HepG2 (cell line): ENCODE results near the gene CCDC88B. TPM values are rescaled to one million over a fixed set of nuclear protein-coding genes. Genes with fewer than 3 reads are reported as not detected.

Experiments
- ARID2 ChIP-seq: sonication (generic); formaldehyde crosslinking; IDR thresholded peaks from 2 replicates; pipeline ENCODE4 v1.8.1; 2022; ENCODE audit warnings: mild to moderate bottlenecking, missing genetic modification reagents, borderline replicate concordance
- ATAD3A ChIP-seq: sonication (generic); formaldehyde crosslinking; IDR thresholded peaks from 2 replicates; pipeline ENCODE4 v1.4.0; 2020; ENCODE audit warnings: missing genetic modification reagents
- ATF7-NPFF ChIP-seq: sonication (generic); formaldehyde crosslinking; IDR thresholded peaks from 2 replicates; pipeline ENCODE4 v1.8.1; 2023; ENCODE audit warnings: mild to moderate bottlenecking, low read depth, missing genetic modification reagents, moderate library complexity
- DBP ChIP-seq: sonication (generic); formaldehyde crosslinking; IDR thresholded peaks from 2 replicates; pipeline ENCODE4 v1.4.0; 2020; ENCODE audit warnings: missing genetic modification reagents; ENCODE audit errors: not compliant biosample characterization
- E2F5 ChIP-seq: sonication (generic); formaldehyde crosslinking; conservative IDR thresholded peaks from 2 replicates; pipeline ENCODE4 v1.4.0; 2020; ENCODE audit warnings: missing genetic modification reagents
- EEA1 ChIP-seq: sonication (generic); formaldehyde crosslinking; IDR thresholded peaks from 2 replicates; pipeline ENCODE4 v1.5.1; 2020; ENCODE audit warnings: mild to moderate bottlenecking, missing genetic modification reagents, borderline replicate concordance
- MLX ChIP-seq: IDR thresholded peaks from 2 replicates; pipeline ENCODE4 v1.6.1; 2016
- PHF21A ChIP-seq: sonication (generic); formaldehyde crosslinking; IDR thresholded peaks from 2 replicates; pipeline ENCODE4 v1.5.0; 2020; ENCODE audit warnings: mild to moderate bottlenecking, missing genetic modification reagents
- PRDM10 ChIP-seq: sonication (generic); formaldehyde crosslinking; IDR thresholded peaks from 2 replicates; pipeline ENCODE4 v1.4.0; 2020; ENCODE audit warnings: low read depth, missing genetic modification reagents
- REPIN1 ChIP-seq: sonication (generic); formaldehyde crosslinking; IDR thresholded peaks from 2 replicates; pipeline ENCODE4 v1.8.0; 2022; ENCODE audit warnings: missing genetic modification reagents, low read depth, mild to moderate bottlenecking, borderline replicate concordance
- RFX1 ChIP-seq: fragments of 450-650 bp; IDR thresholded peaks from 2 replicates; pipeline ENCODE4 v1.6.1; 2017
- SIN3B ChIP-seq: fragments of 150-350 bp; IDR thresholded peaks from 2 replicates; pipeline ENCODE4 v1.6.1; 2014; ENCODE audit warnings: low read length
- THAP11 ChIP-seq: IDR thresholded peaks from 2 replicates; pipeline ENCODE4 v1.6.1; 2016; ENCODE audit warnings: missing biosample characterization, missing genetic modification reagents
- ZNF264 ChIP-seq: sonication (generic); formaldehyde crosslinking; IDR thresholded peaks from 2 replicates; pipeline ENCODE4 v1.4.0; 2020; ENCODE audit warnings: missing genetic modification reagents
- ZNF282 ChIP-seq: fragments of 450-650 bp; IDR thresholded peaks from 2 replicates; pipeline ENCODE4 v1.6.1; 2018; ENCODE audit not compliant: partially characterized antibody
- ZNF33B ChIP-seq: sonication (generic); formaldehyde crosslinking; IDR thresholded peaks from 2 replicates; pipeline ENCODE4 v1.5.1; 2020; ENCODE audit warnings: mild to moderate bottlenecking, missing genetic modification reagents
- ZNF513 ChIP-seq: sonication (generic); formaldehyde crosslinking; conservative IDR thresholded peaks from 2 replicates; pipeline ENCODE4 v1.5.0; 2020; ENCODE audit warnings: missing genetic modification reagents
- ZNF710 ChIP-seq: sonication (generic); formaldehyde crosslinking; IDR thresholded peaks from 2 replicates; pipeline ENCODE4 v1.5.0; 2020; ENCODE audit warnings: mild to moderate bottlenecking, missing genetic modification reagents, borderline replicate concordance
- ZNF784 ChIP-seq: sonication (generic); formaldehyde crosslinking; IDR thresholded peaks from 2 replicates; pipeline ENCODE4 v1.5.1; 2020; ENCODE audit warnings: missing genetic modification reagents, mild to moderate bottlenecking, borderline replicate concordance
- polyA plus RNA-seq, 8 experiments: library from polyadenylated mRNA; depleted of rRNA in 3 of 8; stranded (reverse) in 7 of 8; unstranded in 1 of 8; fragments of >200 nt; fragmentation: Illumina TruSeq in 4 of 8; extraction: Trizol in 4 of 8; gene quantifications; 2 replicates each; pipeline versions ENCODE4 v1.2.1 to v1.2.3, GENCODE V29; 2011 to 2016; ENCODE audit warnings: low read depth in 4 of 8, missing spikeins in 1 of 8, mixed read lengths in 1 of 8; ENCODE audit not compliant: insufficient read depth in 1 of 8
- total RNA-seq, 5 experiments: library from RNA; depleted of rRNA; stranded (reverse); fragments of >200 nt; fragmentation: Illumina TruSeq; extraction: Trizol; gene quantifications; 2 replicates each; pipeline ENCODE4 v1.2.3, GENCODE V29; 2016; ENCODE audit warnings: low read depth in 1 of 5

The CCDC88B gene
- total and polyA plus RNA-seq, 2 of the 13 experiments (the other 11 are each of a cell fraction or from before 2014, with no cell fraction given), result 3.6 to 4.8 TPM

GRCh38 chr11:64317325-64317960, 22.6 kb upstream of the CCDC88B start, which contains the start of gene TRMT112 (continued):
- TF ChIP-seq ATF7-NPFF (CRISPR knock-in tag) (no peak; the same call in 1 of the 2 replicates), RFX1 (no peak), ZNF264 (peak; percentile 45), ZNF33B (no peak), ZNF513 (CRISPR knock-in tag) (no peak), PHF21A (no peak), EEA1 (0 out of 2 replicates have a peak, but pooled peaks have one; percentile 36), MLX (CRISPR knock-in tag) (no peak), ARID2 (no peak), E2F5 (CRISPR knock-in tag) (no peak), ZNF282 (no peak), DBP (CRISPR knock-in tag) (peak; percentile 26), ATAD3A (CRISPR knock-in tag) (no peak), SIN3B (no peak; the same call in 1 of the 2 replicates), REPIN1 (CRISPR knock-in tag) (peak; percentile 78), PRDM10 (CRISPR knock-in tag) (no peak), ZNF710 (CRISPR knock-in tag) (no peak; the same call in 1 of the 2 replicates), THAP11 (CRISPR knock-in tag) (peak; percentile 93), ZNF784 (CRISPR knock-in tag) (peak; percentile 100)
